Liver (tissue), 9 donors: Measurements from ENCODE around the gene TCOF1. TPM values are rescaled to one million over a fixed set of nuclear protein-coding genes. Genes with fewer than 3 reads are reported as not detected.

Source experiments
- DNase-seq: peaks from one replicate; pipeline ENCODE4 v3.0.0-alpha.2; 2017; ENCODE audit warnings: low spot score
- H3K27ac ChIP-seq, 2 donors: one replicate each; pipeline ENCODE4 v1.7.0; 2013; ENCODE audit warnings: inconsistent platforms in 2 of 2, low read length in 2 of 2, control low read depth in 1 of 2, low read depth in 1 of 2, mild to moderate bottlenecking in 1 of 2
- H3K27me3 ChIP-seq, 4 donors: one replicate each; pipeline versions ENCODE4 v1.6.1 to v1.7.0; 2013; ENCODE audit warnings: low read length in 3 of 4, inconsistent platforms in 1 of 4, mild to moderate bottlenecking in 1 of 4, moderate library complexity in 1 of 4; ENCODE audit not compliant: control insufficient read depth in 4 of 4, insufficient read depth in 4 of 4
- H3K36me3 ChIP-seq, 4 donors: one replicate each; pipeline versions ENCODE4 v1.6.1 to v1.7.0; 2013; ENCODE audit warnings: low read length in 3 of 4, mild to moderate bottlenecking in 3 of 4, low read depth in 1 of 4, moderate library complexity in 1 of 4; ENCODE audit not compliant: control insufficient read depth in 4 of 4, insufficient read depth in 3 of 4
- H3K4me1 ChIP-seq, 4 donors: one replicate each; pipeline versions ENCODE4 v1.6.1 to v1.7.0; 2013; ENCODE audit warnings: low read length in 3 of 4, mild to moderate bottlenecking in 3 of 4, moderate library complexity in 1 of 4; ENCODE audit not compliant: control insufficient read depth in 4 of 4, insufficient read depth in 4 of 4
- H3K4me3 ChIP-seq, 3 donors: one replicate each; pipeline versions ENCODE4 v1.6.1 to v1.7.0; 2013; ENCODE audit warnings: low read length in 3 of 3, control low read depth in 1 of 3, low read depth in 1 of 3, mild to moderate bottlenecking in 1 of 3
- H3K9ac ChIP-seq, 2 donors: one replicate each; pipeline ENCODE4 v1.7.0; 2013; ENCODE audit warnings: low read length in 2 of 2, mild to moderate bottlenecking in 2 of 2, moderate library complexity in 2 of 2, control low read depth in 1 of 2, low read depth in 1 of 2
- H3K9me3 ChIP-seq, 4 donors: one replicate each; pipeline versions ENCODE4 v1.6.1 to v1.7.0; 2013; ENCODE audit warnings: low read length in 3 of 4; ENCODE audit not compliant: control insufficient read depth in 4 of 4
- ATF3 ChIP-seq: IDR thresholded peaks from 2 replicates; pipeline ENCODE4 v1.6.1; 2016; ENCODE audit warnings: antibody characterized with exemption
- CTCF ChIP-seq: fragments of 150-350 bp; IDR thresholded peaks from 2 replicates; pipeline ENCODE4 v1.5.1; 2017; ENCODE audit warnings: improper control_type of control experiment, low read depth, low read length; ENCODE audit not compliant: missing input control
- EGR1 ChIP-seq, 2 donors: IDR thresholded peaks; 2 replicates each; pipeline ENCODE4 v1.6.1; 2016 to 2018; ENCODE audit warnings: antibody characterized with exemption in 2 of 2, low read depth in 2 of 2
- FOXA1 ChIP-seq: IDR thresholded peaks from 2 replicates; pipeline ENCODE4 v1.6.1; 2016; ENCODE audit warnings: antibody characterized with exemption
- FOXA2 ChIP-seq: IDR thresholded peaks from 2 replicates; pipeline ENCODE4 v1.6.1; 2016; ENCODE audit warnings: antibody characterized with exemption
- GABPA ChIP-seq, 2 donors: IDR thresholded peaks in 1 of 2; conservative IDR thresholded peaks in 1 of 2; 2 replicates each; pipeline ENCODE4 v1.6.1; 2016; ENCODE audit warnings: antibody characterized with exemption in 2 of 2, mild to moderate bottlenecking in 1 of 2, moderate library complexity in 1 of 2
- HNF4A ChIP-seq, 2 donors: conservative IDR thresholded peaks; 2 replicates each; pipeline ENCODE4 v1.6.1; 2016; ENCODE audit warnings: antibody characterized with exemption in 2 of 2, mild to moderate bottlenecking in 2 of 2
- HNF4G ChIP-seq: IDR thresholded peaks from 2 replicates; pipeline ENCODE4 v1.6.1; 2016; ENCODE audit warnings: antibody characterized with exemption
- JUND ChIP-seq, 2 donors: IDR thresholded peaks; 2 replicates each; pipeline ENCODE4 v1.6.1; 2016; ENCODE audit warnings: antibody characterized with exemption in 2 of 2
- MAX ChIP-seq: IDR thresholded peaks from 2 replicates; pipeline ENCODE4 v1.6.1; 2016; ENCODE audit warnings: antibody characterized with exemption
- NR2F2 ChIP-seq: IDR thresholded peaks from 2 replicates; pipeline ENCODE4 v1.6.1; 2016; ENCODE audit warnings: antibody characterized with exemption
- RAD21 ChIP-seq, 2 donors: IDR thresholded peaks; 2 replicates each; pipeline ENCODE4 v1.6.1; 2016; ENCODE audit warnings: antibody characterized with exemption in 2 of 2, mild to moderate bottlenecking in 2 of 2
- RXRA ChIP-seq, 2 donors: IDR thresholded peaks; 2 replicates each; pipeline ENCODE4 v1.6.1; 2017 to 2018; ENCODE audit warnings: antibody characterized with exemption in 2 of 2, mild to moderate bottlenecking in 1 of 2
- SP1 ChIP-seq: IDR thresholded peaks from 2 replicates; pipeline ENCODE4 v1.6.1; 2018; ENCODE audit warnings: antibody characterized with exemption, mild to moderate bottlenecking
- TAF1 ChIP-seq: conservative IDR thresholded peaks from 2 replicates; pipeline ENCODE4 v1.6.1; 2016; ENCODE audit warnings: antibody characterized with exemption, mild to moderate bottlenecking
- YY1 ChIP-seq: IDR thresholded peaks from 2 replicates; pipeline ENCODE4 v1.6.1; 2016; ENCODE audit warnings: antibody characterized with exemption, mild to moderate bottlenecking
- WGBS: extraction: QIAGEN DNeasy Blood & Tissue Kit; methylation state at CpG from one replicate; pipeline ENCODE4 v1.1.7; 2013; 5-methylcytosine and 5-hydroxymethylcytosine counted together
- polyA plus RNA-seq, 2 donors: library from polyadenylated mRNA; stranded (reverse) in 1 of 2; unstranded in 1 of 2; fragments of 200-250 nt in 1 of 2; fragments of >200 nt in 1 of 2; fragmentation: Nextera tagmentation in 1 of 2; extraction: Ambion mirVana in 1 of 2; gene quantifications; one replicate each; pipeline versions ENCODE4 v1.2.1 to v1.2.3, GENCODE V29; 2013 to 2015
- total RNA-seq, 2 donors: library from RNA; depleted of rRNA; stranded (reverse); fragments of >200 nt; gene quantifications; one replicate each; pipeline ENCODE4 v1.2.3, GENCODE V29; 2014
- TF ChIP-seq, protein P1 (sequence below): IDR thresholded peaks from 2 replicates; pipeline ENCODE4 v1.6.1; 2016; ENCODE audit warnings: antibody characterized with exemption
- TF ChIP-seq, protein P2 (sequence below): IDR thresholded peaks from 2 replicates; pipeline ENCODE4 v1.6.1; 2016; ENCODE audit warnings: antibody characterized with exemption, mild to moderate bottlenecking
- donor health status: healthy.
- donor health status: healthy.
- donor health status: healthy.
- donor health status: healthy.
- donor health status: healthy.

TCOF1 gene
- total and polyA plus RNA-seq, 4 donors, result 3.2 to 8.5 (median 6.4) TPM

DNA sequence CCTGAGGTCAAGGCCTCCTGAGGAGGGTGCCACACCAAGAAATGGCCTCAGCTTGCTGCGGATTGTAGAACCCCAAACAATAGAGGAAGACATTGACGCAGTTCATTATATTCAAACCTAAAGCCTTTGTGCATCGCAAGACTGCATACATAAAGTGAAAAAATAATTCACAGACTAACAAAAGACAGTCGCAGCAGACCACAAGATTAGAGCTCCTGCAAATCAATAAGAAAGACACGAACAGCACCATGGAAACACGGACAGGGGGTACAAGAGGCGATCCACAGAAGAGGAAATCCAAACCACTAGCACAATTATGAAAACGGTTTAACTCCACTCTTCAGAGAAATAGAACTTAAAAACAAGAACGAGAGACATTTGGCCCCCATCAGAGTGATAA lies 10.0 kb upstream of the TCOF1 start:
- DNase-seq, result no peak
- Histone ChIP-seq H3K4me1 (peaks cover 4 to 15% (median 10%) of the 10 kb centered on the region in 4 donors), H3K36me3 (no peaks in the 10 kb centered on the region), H3K9me3 (no peaks in the 10 kb centered on the region), H3K4me3 (no peak overlapping the region), H3K27me3 (no peaks in the 10 kb centered on the region), H3K27ac (no peak overlapping the region), H3K9ac (no peak overlapping the region)
- WGBS, result 82% methylated on average over 9 of the region's 9 CpGs
- TF ChIP-seq EGR1 (IDR thresholded peaks at IDR 0.05; ENCODE audit: low read depth in 2 of 2), result no peak
- no peak for TF ChIP-seq YY1
- TF ChIP-seq NR2F2, result no peak
- no peak for TF ChIP-seq GABPA (IDR thresholded peaks at IDR 0.05 in 1 of 2, conservative IDR thresholded peaks at IDR 0.05 in 1 of 2)
- TF ChIP-seq SP1, result no peak
- TF ChIP-seq JUND (IDR thresholded peaks at IDR 0.05), result no peak
- TF ChIP-seq, protein P1, sequence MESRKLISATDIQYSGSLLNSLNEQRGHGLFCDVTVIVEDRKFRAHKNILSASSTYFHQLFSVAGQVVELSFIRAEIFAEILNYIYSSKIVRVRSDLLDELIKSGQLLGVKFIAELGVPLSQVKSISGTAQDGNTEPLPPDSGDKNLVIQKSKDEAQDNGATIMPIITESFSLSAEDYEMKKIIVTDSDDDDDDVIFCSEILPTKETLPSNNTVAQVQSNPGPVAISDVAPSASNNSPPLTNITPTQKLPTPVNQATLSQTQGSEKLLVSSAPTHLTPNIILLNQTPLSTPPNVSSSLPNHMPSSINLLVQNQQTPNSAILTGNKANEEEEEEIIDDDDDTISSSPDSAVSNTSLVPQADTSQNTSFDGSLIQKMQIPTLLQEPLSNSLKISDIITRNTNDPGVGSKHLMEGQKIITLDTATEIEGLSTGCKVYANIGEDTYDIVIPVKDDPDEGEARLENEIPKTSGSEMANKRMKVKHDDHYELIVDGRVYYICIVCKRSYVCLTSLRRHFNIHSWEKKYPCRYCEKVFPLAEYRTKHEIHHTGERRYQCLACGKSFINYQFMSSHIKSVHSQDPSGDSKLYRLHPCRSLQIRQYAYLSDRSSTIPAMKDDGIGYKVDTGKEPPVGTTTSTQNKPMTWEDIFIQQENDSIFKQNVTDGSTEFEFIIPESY, result no peak
- no peak for TF ChIP-seq HNF4A (conservative IDR thresholded peaks at IDR 0.05)
- TF ChIP-seq HNF4G, result no peak
- no peak for TF ChIP-seq FOXA1
- TF ChIP-seq ATF3, result no peak
- no peak for TF ChIP-seq TAF1
- no peak for TF ChIP-seq CTCF
- TF ChIP-seq MAX, result no peak
- no peak for TF ChIP-seq FOXA2
- TF ChIP-seq RAD21 (IDR thresholded peaks at IDR 0.05), result no peak
- no peak for TF ChIP-seq RXRA (IDR thresholded peaks at IDR 0.05)
- TF ChIP-seq, protein P2, sequence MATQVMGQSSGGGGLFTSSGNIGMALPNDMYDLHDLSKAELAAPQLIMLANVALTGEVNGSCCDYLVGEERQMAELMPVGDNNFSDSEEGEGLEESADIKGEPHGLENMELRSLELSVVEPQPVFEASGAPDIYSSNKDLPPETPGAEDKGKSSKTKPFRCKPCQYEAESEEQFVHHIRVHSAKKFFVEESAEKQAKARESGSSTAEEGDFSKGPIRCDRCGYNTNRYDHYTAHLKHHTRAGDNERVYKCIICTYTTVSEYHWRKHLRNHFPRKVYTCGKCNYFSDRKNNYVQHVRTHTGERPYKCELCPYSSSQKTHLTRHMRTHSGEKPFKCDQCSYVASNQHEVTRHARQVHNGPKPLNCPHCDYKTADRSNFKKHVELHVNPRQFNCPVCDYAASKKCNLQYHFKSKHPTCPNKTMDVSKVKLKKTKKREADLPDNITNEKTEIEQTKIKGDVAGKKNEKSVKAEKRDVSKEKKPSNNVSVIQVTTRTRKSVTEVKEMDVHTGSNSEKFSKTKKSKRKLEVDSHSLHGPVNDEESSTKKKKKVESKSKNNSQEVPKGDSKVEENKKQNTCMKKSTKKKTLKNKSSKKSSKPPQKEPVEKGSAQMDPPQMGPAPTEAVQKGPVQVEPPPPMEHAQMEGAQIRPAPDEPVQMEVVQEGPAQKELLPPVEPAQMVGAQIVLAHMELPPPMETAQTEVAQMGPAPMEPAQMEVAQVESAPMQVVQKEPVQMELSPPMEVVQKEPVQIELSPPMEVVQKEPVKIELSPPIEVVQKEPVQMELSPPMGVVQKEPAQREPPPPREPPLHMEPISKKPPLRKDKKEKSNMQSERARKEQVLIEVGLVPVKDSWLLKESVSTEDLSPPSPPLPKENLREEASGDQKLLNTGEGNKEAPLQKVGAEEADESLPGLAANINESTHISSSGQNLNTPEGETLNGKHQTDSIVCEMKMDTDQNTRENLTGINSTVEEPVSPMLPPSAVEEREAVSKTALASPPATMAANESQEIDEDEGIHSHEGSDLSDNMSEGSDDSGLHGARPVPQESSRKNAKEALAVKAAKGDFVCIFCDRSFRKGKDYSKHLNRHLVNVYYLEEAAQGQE, result no peak
